Natural killer cell treated with Interleukin-12 subunit alpha and Interleukin-12 subunit beta and Interleukin-15 and Interleukin-18, amount 100 ng/mL, for 72 hours (primary cell): ENCODE results near the gene SELENOT. TPM values are rescaled to one million over a fixed set of nuclear protein-coding genes. Genes with fewer than 3 reads are reported as not detected.
"Not testable (repeated sequence)": the region's sequence is repeated elsewhere in the genome, so short reads cannot be mapped to it uniquely, and the experiment has no call there.

ENCODE experiments used
- ATAC-seq, 2 donors: fragments of 150-1000 bp; cut with Tn5 transposase in 1 of 2; sonication (Bioruptor Pico), chemical (Tn5 transposase) in 1 of 2; 2 replicates each; pipeline ENCODE4 v1.10.0; 2021
- DNase-seq: peaks from one replicate; pipeline ENCODE4 v3.0.0; 2022; ENCODE audit warnings: low spot score
- H3K27ac Mint-ChIP-seq, 2 donors: 1 replicate in 1 of 2; 2 replicates in 1 of 2; pipeline ENCODE4 v1.8.0; 2022; ENCODE audit warnings: mixed read lengths in 2 of 2, mild to moderate bottlenecking in 1 of 2, moderate library complexity in 1 of 2
- H3K27me3 Mint-ChIP-seq, 2 donors: 1 replicate in 1 of 2; 2 replicates in 1 of 2; pipeline ENCODE4 v1.8.0; 2022; ENCODE audit warnings: mixed read lengths in 2 of 2
- H3K36me3 Mint-ChIP-seq: one replicate; pipeline ENCODE4 v1.8.0; 2022; ENCODE audit warnings: mixed read lengths
- H3K4me1 Mint-ChIP-seq, 2 donors: 1 replicate in 1 of 2; 2 replicates in 1 of 2; pipeline ENCODE4 v1.8.0; 2022; ENCODE audit warnings: low read depth in 2 of 2, mixed read lengths in 2 of 2, mild to moderate bottlenecking in 1 of 2
- H3K4me3 Mint-ChIP-seq: one replicate; pipeline ENCODE4 v1.8.0; 2022; ENCODE audit warnings: mixed read lengths
- H3K9me3 Mint-ChIP-seq: 2 replicates; pipeline ENCODE4 v1.8.0; 2022; ENCODE audit warnings: mixed read lengths
- total RNA-seq, 2 donors: library from RNA; stranded (reverse); gene quantifications; one replicate each; pipeline ENCODE4 v1.2.3, GENCODE V29; 2022

SELENOT gene
- total RNA-seq, 2 donors from 2014 or later = 72.4 to 147 TPM

DNA sequence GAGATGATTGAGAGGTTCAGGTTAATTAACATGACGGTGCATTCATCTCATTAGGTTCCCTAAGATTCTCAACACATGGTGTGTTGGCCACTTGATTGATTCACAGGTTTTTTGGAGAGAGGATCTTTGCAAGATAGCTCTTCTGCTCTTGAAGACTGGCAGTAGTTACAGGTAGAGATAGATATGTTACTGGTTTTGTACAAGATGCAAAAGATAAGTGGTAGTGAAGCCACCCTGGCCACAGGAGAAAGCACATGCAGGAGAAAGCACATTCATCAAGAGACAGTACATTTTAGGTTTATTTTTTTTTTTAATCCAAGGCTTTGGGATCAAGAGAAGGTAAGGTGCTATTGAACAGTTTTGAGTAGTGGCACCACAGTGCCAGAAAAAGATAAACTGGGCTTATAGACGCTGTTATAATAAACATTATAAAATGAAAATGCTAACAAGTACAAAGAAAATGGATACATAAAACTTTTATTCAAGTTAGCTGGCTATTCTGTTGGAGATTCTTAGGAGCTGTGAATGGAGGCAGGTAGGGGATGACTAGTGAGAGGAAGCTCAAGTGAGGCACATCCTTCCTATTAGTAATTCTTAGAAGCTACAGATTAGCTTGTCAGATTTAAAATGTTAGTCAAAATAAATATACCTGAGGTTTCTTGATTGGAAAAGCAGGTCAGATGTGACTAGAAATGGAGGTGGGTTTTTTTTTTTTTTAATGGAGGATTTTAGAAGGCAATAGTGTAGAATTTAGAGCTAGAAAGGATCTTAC is 10.8 kb downstream of the SELENOT start:
- Mint-ChIP-seq H3K36me3 (peaks cover 17% of the 10 kb centered on the region), H3K27ac (peak overlapping the region; percentile 9 to 49), H3K27me3 (no peaks in the 10 kb centered on the region), H3K4me1 (peaks cover 50 to 56% of the 10 kb centered on the region in 2 donors), H3K4me3 (peak overlapping the region; percentile 30), H3K9me3 (no peaks in the 10 kb centered on the region)
- ATAC-seq (peak in 1 of 2 donors; percentile 68), DNase-seq (no peak)

DNA sequence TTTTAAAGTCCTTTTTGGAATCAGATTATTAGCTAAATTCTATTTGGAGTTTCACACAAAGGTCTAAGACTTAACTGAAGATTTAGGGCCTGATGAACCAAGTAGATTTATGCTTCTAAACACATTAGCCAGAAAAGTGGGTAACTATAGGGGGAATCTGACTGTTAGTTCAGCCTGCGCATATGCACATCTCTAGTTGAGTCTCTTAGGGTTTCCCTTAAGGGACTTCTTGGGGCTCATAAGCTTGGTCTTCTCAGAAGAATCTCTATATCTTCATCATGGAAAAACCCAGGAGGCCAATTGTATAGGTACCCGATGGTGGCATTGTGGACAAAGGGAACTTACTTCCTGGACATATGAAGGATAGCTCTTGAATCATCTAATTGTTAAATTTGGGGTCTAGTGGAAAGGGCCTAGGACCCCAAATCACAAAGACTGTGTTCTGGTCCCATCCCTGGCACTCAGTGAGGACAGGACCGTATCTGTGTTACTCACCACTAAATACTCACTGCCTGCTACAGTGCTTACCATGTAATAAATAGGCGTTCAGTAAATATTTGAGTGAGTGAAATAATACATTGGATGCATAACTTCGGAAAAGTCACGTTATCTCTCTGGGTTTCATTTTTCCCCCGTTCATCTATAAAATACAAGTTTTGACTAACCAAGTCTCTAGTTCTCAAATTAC is 17.0 kb downstream of the SELENOT start:
- H3K36me3 Mint-ChIP-seq = peaks cover 3% of the 10 kb centered on the region
- DNase-seq (no peak), ATAC-seq (peak in 1 of 2 donors; percentile 44)
- no peak overlapping the region for H3K4me3 Mint-ChIP-seq
- H3K27ac Mint-ChIP-seq = no peak overlapping the region
- H3K9me3 Mint-ChIP-seq = no peaks in the 10 kb centered on the region
- H3K27me3 Mint-ChIP-seq = no peaks in the 10 kb centered on the region
- peaks cover 29 to 34% of the 10 kb centered on the region in 2 donors for H3K4me1 Mint-ChIP-seq

DNA sequence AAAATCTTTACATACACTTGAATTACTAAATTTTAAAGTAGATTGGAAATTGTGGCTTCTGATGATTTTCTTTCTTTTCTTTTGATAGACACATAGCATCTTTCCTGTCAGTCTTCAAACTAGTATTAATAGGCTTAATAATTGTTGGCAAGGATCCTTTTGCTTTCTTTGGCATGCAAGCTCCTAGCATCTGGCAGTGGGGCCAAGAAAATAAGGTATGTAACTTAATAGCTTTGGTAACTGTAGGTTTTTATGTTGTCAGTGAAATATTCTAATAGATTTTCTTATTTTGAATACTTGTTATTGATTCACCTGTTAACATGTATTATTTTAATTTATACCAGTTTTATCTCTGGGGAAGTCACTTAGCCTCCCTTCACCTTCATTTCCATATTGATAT is 19.8 kb downstream of the SELENOT start:
- Mint-ChIP-seq H3K4me1 (peaks cover 30 to 34% of the 10 kb centered on the region in 2 donors), H3K36me3 (peaks cover 15% of the 10 kb centered on the region)
- not testable (repeated sequence) for DNase-seq, H3K27ac Mint-ChIP-seq, ATAC-seq, H3K9me3 Mint-ChIP-seq, H3K4me3 Mint-ChIP-seq, H3K27me3 Mint-ChIP-seq

DNA sequence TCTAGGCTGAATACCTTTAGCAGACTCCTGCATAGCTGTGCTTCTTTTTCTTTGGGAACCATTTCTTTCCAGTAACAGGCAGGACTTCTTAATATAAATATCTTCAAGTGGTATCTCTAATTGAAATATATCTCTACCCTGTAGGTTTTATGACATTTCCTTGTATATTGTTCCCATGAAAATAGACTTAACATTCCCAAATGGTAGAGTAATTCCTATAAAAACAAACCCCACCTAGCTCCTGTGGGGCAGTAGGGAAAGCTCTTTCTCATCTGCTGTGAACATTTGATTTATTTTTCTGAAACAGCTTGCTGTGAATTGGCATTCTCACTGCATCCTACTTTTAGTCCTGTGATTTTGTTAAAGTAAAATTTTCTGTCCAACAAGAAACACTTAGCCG is 20.8 kb downstream of the SELENOT start:
- Mint-ChIP-seq H3K4me3 (no peak overlapping the region), H3K27me3 (no peaks in the 10 kb centered on the region), H3K4me1 (peaks cover 28 to 30% of the 10 kb centered on the region in 2 donors), H3K27ac (no peak overlapping the region), H3K36me3 (peaks cover 20% of the 10 kb centered on the region), H3K9me3 (no peaks in the 10 kb centered on the region)
- no peak for ATAC-seq
- DNase-seq = no peak

DNA sequence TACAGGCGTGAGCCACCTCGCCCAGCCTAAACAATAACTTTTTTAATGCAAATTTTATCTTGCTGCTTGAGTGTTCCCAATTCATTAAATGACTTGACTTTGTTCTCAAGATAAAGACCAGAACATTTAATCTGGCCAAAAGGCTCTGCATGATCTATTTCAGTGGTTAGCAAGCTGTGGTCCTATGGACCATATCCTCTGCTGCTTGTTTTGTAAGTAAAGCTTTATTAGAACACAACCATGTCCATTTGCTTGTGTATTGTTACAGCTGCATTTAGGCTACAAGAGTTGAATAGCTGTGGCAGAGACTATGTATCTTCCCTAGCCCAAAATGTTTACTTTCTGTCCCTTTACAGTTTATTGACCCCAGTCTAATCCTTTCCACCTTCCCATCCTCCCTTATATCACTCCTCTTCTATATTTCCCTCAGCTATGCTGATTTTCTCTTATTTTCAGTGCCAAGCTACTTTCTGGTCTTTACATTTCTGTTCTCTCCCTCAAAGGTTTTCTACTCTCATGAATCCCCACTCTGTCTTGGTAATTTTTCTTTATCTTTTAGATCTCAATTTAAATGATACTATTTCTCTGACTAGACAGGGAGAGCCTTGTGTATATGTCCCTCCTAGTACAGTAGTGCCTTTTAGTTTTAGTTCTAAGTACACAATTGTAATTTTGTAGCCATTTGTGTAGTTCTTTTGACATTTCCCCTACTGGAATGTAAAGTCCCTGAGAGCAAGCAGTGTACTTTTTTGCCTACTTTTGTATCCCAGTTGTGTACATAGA is 23.2 kb downstream of the SELENOT start:
- Mint-ChIP-seq H3K4me1 (peaks cover 20 to 23% of the 10 kb centered on the region in 2 donors), H3K4me3 (no peak overlapping the region), H3K9me3 (no peaks in the 10 kb centered on the region), H3K27ac (no peak overlapping the region), H3K27me3 (no peaks in the 10 kb centered on the region), H3K36me3 (peaks cover 22% of the 10 kb centered on the region)
- no peak for ATAC-seq
- DNase-seq = no peak

DNA sequence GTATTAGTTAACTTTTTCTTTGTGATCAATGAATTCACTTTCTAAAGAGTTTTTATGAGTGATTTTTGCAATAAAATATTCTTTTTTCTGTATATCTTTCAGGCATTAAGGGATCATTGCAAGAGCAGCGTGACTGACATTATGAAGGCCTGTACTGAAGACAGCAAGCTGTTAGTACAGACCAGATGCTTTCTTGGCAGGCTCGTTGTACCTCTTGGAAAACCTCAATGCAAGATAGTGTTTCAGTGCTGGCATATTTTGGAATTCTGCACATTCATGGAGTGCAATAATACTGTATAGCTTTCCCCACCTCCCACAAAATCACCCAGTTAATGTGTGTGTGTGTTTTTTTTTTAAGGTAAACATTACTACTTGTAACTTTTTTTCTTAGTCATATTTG is 24.4 kb downstream of the SELENOT start:
- Mint-ChIP-seq H3K27ac (no peak overlapping the region), H3K9me3 (no peaks in the 10 kb centered on the region), H3K4me3 (no peak overlapping the region), H3K36me3 (peaks cover 22% of the 10 kb centered on the region), H3K4me1 (peaks cover 14 to 15% of the 10 kb centered on the region in 2 donors), H3K27me3 (no peaks in the 10 kb centered on the region)
- ATAC-seq = no peak
- DNase-seq = no peak

DNA sequence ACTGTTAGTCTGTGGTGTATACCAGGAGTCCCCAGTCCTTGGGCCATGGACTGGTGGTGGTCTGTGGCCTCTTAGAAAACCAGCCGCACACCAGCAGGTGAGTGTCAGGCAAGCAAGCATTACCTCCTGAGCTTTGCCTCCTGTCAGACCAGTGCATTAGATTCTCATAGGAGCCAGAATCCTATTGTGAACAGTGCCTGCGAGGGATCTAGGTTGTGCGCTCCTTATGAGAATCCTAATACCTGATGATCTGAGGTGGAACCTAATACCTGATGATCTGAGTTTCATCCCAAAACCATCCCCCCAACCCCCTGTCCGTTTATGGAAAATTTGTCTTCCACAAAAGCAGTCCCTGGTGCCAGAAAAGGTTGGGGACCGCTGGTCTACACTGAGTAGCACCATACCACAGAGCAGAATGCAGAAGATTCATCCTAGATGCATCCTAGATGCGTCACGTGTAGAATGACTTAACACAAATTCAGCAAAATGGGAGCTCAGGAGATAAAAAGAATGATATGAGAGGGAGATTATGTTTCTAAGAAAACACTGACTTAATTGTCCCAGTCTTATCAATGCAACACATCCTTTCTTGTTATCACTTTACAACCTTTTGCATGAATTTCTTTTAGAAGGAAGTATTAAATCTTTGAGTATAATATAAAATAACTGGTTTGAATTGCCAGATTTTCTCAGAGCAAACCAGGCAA is 28.5 kb downstream of the SELENOT start:
- Mint-ChIP-seq H3K27ac (no peak overlapping the region), H3K4me1 (peaks cover 29 to 30% of the 10 kb centered on the region in 2 donors), H3K4me3 (no peak overlapping the region), H3K27me3 (no peaks in the 10 kb centered on the region), H3K36me3 (peaks cover 8% of the 10 kb centered on the region), H3K9me3 (no peaks in the 10 kb centered on the region)
- ATAC-seq = no peak
- no peak for DNase-seq

DNA sequence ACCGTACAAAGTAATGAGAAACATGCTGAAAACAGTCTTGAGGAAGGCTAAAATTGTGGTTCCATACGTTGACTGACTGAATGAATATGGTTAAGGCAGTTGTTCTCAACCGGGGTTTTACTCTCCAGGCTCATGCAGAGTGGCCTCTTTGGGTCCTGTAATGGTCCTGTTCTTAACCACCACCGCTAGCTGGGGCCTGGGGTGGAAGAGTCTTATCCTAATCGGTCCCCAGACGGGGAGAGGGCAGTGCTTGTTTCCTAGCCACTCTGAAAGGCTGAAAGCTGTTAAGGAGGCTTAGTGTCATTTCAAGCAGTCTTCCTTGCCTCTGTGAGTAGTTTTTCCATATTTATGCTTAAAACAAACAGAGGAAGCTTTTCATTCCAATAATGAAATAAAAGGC is 32.0 kb downstream of the SELENOT start:
- peak; percentile 65 for ATAC-seq
- H3K4me3 Mint-ChIP-seq = peak overlapping the region; percentile 61

DNA sequence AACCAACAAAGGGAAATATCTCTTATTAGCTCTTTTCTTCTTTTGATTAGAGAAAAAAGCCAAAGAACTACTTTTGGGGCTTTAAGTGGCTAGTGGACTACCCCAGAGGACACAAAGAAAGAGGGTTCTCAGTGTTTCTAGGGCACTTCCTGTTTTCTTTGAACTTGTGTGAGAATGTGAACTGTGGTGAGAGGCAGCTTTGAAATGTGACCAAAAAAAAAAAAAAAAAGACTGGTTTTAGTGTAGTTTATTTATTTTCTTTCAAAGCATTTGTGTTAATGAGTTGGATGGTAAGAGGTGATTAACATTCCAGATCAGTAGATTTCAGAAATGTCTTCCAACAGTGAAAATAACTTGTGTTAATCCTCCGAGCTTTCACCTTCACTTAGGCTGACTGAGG is 32.4 kb downstream of the SELENOT start:
- Mint-ChIP-seq H3K4me1 (peaks cover 36 to 41% of the 10 kb centered on the region in 2 donors), H3K36me3 (no peaks in the 10 kb centered on the region), H3K27me3 (no peaks in the 10 kb centered on the region), H3K4me3 (peak overlapping the region; percentile 61), H3K27ac (peak overlapping the region; percentile 91 to 99), H3K9me3 (no peaks in the 10 kb centered on the region)
- ATAC-seq (peak; percentile 78 to 87), DNase-seq (no peak)

More for the DNA sequence above, 32.0 kb downstream of the SELENOT start:
- H3K27me3 Mint-ChIP-seq = no peaks in the 10 kb centered on the region
- peaks cover 38 to 41% of the 10 kb centered on the region in 2 donors for H3K4me1 Mint-ChIP-seq
- DNase-seq = no peak
- peak overlapping the region; percentile 91 to 99 for H3K27ac Mint-ChIP-seq
- no peaks in the 10 kb centered on the region for H3K9me3 Mint-ChIP-seq
- H3K36me3 Mint-ChIP-seq = no peaks in the 10 kb centered on the region

DNA sequence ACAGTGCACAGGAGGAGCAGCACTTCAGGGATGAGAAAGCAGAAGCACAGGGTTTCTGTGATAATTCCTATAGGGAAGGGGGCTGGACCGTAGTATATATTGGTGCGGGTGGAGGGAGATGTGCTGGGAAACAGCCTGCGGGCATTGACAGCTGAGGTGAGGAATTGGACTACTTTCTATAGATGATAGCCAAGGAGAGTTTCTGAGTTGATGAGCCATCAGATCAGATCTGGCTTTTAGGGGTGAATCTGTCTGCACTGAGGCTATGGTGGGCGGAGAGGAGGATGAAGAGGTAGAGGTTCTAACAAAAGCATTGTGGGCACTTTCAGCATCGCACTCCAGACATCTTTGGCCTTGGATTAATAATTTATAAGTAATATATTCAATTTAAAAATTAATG is 33.1 kb downstream of the SELENOT start:
- no peak for ATAC-seq
- Mint-ChIP-seq H3K4me1 (peaks cover 35 to 41% of the 10 kb centered on the region in 2 donors), H3K4me3 (peak overlapping the region; percentile 61), H3K27ac (peak overlapping the region; percentile 91 to 99), H3K36me3 (no peaks in the 10 kb centered on the region), H3K9me3 (no peaks in the 10 kb centered on the region), H3K27me3 (no peaks in the 10 kb centered on the region)
- DNase-seq = no peak

DNA sequence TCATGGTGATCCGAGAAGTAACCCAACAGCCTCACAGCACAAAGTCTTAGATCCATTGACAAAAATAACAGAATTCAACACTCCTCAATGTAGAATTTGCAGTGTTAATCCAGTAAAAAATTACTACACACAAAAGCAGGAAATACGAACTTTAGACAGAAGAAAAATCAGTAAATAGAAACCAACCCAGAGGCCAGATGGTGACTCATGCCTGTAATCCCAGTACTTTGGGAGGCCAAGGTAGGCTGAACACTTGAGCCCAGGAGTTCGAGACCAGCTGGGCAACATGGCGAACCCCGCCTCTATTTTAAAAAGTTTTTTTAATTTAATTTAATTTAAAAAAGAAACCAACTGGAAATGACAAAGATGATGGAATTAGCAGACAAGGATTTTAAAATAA is 36.1 kb downstream of the SELENOT start:
- no peak for ATAC-seq
- no peak overlapping the region for H3K27ac Mint-ChIP-seq
- H3K4me1 Mint-ChIP-seq = peaks cover 37 to 38% of the 10 kb centered on the region in 2 donors
- H3K9me3 Mint-ChIP-seq = no peaks in the 10 kb centered on the region
- H3K4me3 Mint-ChIP-seq = no peak overlapping the region
- H3K36me3 Mint-ChIP-seq = no peaks in the 10 kb centered on the region
- H3K27me3 Mint-ChIP-seq = peaks cover 0 to 2% of the 10 kb centered on the region in 2 donors
- DNase-seq = no peak

DNA sequence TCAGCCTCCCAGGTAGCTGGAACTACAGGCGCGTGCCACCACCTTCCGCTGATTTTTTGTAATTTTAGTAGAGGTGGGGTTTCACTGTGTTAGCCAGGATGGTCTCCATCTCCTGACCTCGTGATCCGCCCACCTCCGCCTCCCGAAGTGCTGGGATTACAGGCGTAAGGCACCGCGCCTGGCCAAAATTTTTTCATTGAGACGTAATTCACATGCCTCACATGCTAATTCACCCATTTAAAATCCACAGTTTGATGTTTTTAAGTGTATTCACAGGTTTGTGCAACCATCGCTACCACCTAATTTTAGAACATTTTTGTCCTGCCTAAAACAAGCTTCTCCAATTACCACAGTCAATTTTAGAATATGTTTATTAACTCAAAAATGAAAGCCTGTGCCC is 37.1 kb downstream of the SELENOT start:
- no peak overlapping the region for H3K4me3 Mint-ChIP-seq
- peaks cover 27 to 29% of the 10 kb centered on the region in 2 donors for H3K4me1 Mint-ChIP-seq
- DNase-seq (no peak), ATAC-seq (no peak)
- no peaks in the 10 kb centered on the region for H3K36me3 Mint-ChIP-seq
- no peak overlapping the region for H3K27ac Mint-ChIP-seq
- H3K9me3 Mint-ChIP-seq = peaks cover 1% of the 10 kb centered on the region
- H3K27me3 Mint-ChIP-seq = peaks cover 0 to 2% of the 10 kb centered on the region in 2 donors

DNA sequence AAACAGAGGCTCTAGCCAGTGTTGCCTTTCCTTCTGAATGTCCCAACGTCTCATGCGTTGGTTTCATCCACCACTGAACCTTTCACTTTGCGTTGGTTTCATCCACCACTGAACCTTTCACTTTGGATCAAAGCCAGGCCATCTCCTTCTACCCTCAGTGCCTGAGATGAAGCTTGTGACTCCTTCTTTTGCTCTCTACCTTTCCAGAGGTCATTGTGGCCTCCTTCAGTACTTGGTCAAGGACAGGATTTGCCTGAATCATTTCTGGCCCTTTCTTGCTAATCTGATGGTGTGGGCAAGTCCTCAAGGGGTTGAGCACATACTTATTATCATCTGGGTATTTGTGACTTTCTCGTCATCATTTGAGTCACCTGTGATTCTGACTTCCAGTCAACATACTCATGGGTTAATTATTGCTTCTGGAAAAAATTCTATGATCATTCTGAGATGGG is 50.0 kb downstream of the SELENOT start:
- Mint-ChIP-seq H3K27ac (no peak overlapping the region), H3K36me3 (no peaks in the 10 kb centered on the region), H3K4me1 (no peaks in the 10 kb centered on the region), H3K27me3 (no peaks in the 10 kb centered on the region), H3K9me3 (no peaks in the 10 kb centered on the region), H3K4me3 (no peak overlapping the region)
- ATAC-seq = peak in 1 of 2 donors; percentile 53
- DNase-seq = no peak
